Measurements from ENCODE around the gene EP400. TPM values are rescaled to one million over a fixed set of nuclear protein-coding genes. Genes with fewer than 3 reads are reported as not detected.

EP400 gene
- total and polyA plus RNA-seq, 2 donors (not counting 1 experiment from before 2014, with no cell fraction given) = 3.4 to 12.4 TPM

- no peaks in the 10 kb centered on the region for H4K20me1 ChIP-seq (ENCODE audit: control insufficient read depth, extremely low read depth, insufficient read depth, low read length)
- H3K27ac ChIP-seq (ENCODE audit: insufficient read depth, low read length) = no peak overlapping the region
- no peaks in the 10 kb centered on the region for H3K27me3 ChIP-seq (ENCODE audit: control insufficient read depth, insufficient read depth, low read length)
- TF ChIP-seq, protein P1, sequence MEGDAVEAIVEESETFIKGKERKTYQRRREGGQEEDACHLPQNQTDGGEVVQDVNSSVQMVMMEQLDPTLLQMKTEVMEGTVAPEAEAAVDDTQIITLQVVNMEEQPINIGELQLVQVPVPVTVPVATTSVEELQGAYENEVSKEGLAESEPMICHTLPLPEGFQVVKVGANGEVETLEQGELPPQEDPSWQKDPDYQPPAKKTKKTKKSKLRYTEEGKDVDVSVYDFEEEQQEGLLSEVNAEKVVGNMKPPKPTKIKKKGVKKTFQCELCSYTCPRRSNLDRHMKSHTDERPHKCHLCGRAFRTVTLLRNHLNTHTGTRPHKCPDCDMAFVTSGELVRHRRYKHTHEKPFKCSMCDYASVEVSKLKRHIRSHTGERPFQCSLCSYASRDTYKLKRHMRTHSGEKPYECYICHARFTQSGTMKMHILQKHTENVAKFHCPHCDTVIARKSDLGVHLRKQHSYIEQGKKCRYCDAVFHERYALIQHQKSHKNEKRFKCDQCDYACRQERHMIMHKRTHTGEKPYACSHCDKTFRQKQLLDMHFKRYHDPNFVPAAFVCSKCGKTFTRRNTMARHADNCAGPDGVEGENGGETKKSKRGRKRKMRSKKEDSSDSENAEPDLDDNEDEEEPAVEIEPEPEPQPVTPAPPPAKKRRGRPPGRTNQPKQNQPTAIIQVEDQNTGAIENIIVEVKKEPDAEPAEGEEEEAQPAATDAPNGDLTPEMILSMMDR (conservative IDR thresholded peaks at IDR 0.05 in 1 of 2, IDR thresholded peaks at IDR 0.05 in 1 of 2; ENCODE audit: low read depth in 1 of 2, low read length in 2 of 2) = no peak
- TF ChIP-seq EZH2 (IDR thresholded peaks at IDR 0.05; ENCODE audit: low read length, missing control alignments) = no peak
- H3K9me3 ChIP-seq (ENCODE audit: control insufficient read depth, insufficient read depth, low read depth, low read length) = no peaks in the 10 kb centered on the region
- H3K4me2 ChIP-seq (ENCODE audit: extremely low read depth, insufficient read depth, low read length) = no peak overlapping the region
- H3K9ac ChIP-seq (ENCODE audit: insufficient read depth, low read length) = no peak overlapping the region
- DNase-seq (ENCODE audit: low read depth in 2 of 2) = no peak
- no peaks in the 10 kb centered on the region for H3K4me1 ChIP-seq (ENCODE audit: control insufficient read depth, extremely low read depth, insufficient read depth, low read length)
- no peak overlapping the region for H3K4me3 ChIP-seq (replicated peaks in 1 of 4; ENCODE audit: control extremely low read depth in 1 of 4, insufficient read depth in 1 of 4, low read depth in 3 of 4, low read length in 4 of 4)
- no peak overlapping the region for H2AFZ ChIP-seq (ENCODE audit: low read length)
- H3K36me3 ChIP-seq (ENCODE audit: control insufficient read depth, insufficient read depth, low read length) = peaks cover 25% of the 10 kb centered on the region
- H3K79me2 ChIP-seq (ENCODE audit: control insufficient read depth, insufficient read depth, low read length) = no peaks in the 10 kb centered on the region
These were observed 10.7 kb upstream of the EP400 start for GRCh38 chr12:131939007-131939406.

- H3K27ac ChIP-seq (ENCODE audit: insufficient read depth, low read length) = no peak overlapping the region
- no peaks in the 10 kb centered on the region for H3K79me2 ChIP-seq (ENCODE audit: control insufficient read depth, insufficient read depth, low read length)
- H3K27me3 ChIP-seq (ENCODE audit: control insufficient read depth, insufficient read depth, low read length) = no peaks in the 10 kb centered on the region
- H3K4me2 ChIP-seq (ENCODE audit: extremely low read depth, insufficient read depth, low read length) = no peak overlapping the region
- no peak overlapping the region for H3K9ac ChIP-seq (ENCODE audit: insufficient read depth, low read length)
- H3K36me3 ChIP-seq (ENCODE audit: control insufficient read depth, insufficient read depth, low read length) = peaks cover 31% of the 10 kb centered on the region
- no peaks in the 10 kb centered on the region for H4K20me1 ChIP-seq (ENCODE audit: control insufficient read depth, extremely low read depth, insufficient read depth, low read length)
- no peaks in the 10 kb centered on the region for H3K9me3 ChIP-seq (ENCODE audit: control insufficient read depth, insufficient read depth, low read depth, low read length)
- TF ChIP-seq EZH2 (IDR thresholded peaks at IDR 0.05; ENCODE audit: low read length, missing control alignments) = no peak
- TF ChIP-seq, protein P1 (conservative IDR thresholded peaks at IDR 0.05 in 1 of 2, IDR thresholded peaks at IDR 0.05 in 1 of 2; ENCODE audit: low read depth in 1 of 2, low read length in 2 of 2) = no peak
- DNase-seq (ENCODE audit: low read depth in 2 of 2) = no peak
- H3K4me3 ChIP-seq (replicated peaks in 1 of 4; ENCODE audit: control extremely low read depth in 1 of 4, insufficient read depth in 1 of 4, low read depth in 3 of 4, low read length in 4 of 4) = no peak overlapping the region
- no peaks in the 10 kb centered on the region for H3K4me1 ChIP-seq (ENCODE audit: control insufficient read depth, extremely low read depth, insufficient read depth, low read length)
- H2AFZ ChIP-seq (ENCODE audit: low read length) = no peak overlapping the region
These were observed 9.6 kb upstream of the EP400 start for GRCh38 chr12:131940141-131940547.

- Histone ChIP-seq H3K4me1 (ENCODE audit: control insufficient read depth, extremely low read depth, insufficient read depth, low read length) (no peaks in the 10 kb centered on the region), H3K9ac (ENCODE audit: insufficient read depth, low read length) (no peak overlapping the region), H4K20me1 (ENCODE audit: control insufficient read depth, extremely low read depth, insufficient read depth, low read length) (no peaks in the 10 kb centered on the region), H3K36me3 (ENCODE audit: control insufficient read depth, insufficient read depth, low read length) (peaks cover 31% of the 10 kb centered on the region), H2AFZ (ENCODE audit: low read length) (no peak overlapping the region), H3K9me3 (ENCODE audit: control insufficient read depth, insufficient read depth, low read depth, low read length) (no peaks in the 10 kb centered on the region), H3K79me2 (ENCODE audit: control insufficient read depth, insufficient read depth, low read length) (no peaks in the 10 kb centered on the region), H3K27ac (ENCODE audit: insufficient read depth, low read length) (no peak overlapping the region), H3K27me3 (ENCODE audit: control insufficient read depth, insufficient read depth, low read length) (no peaks in the 10 kb centered on the region), H3K4me2 (ENCODE audit: extremely low read depth, insufficient read depth, low read length) (no peak overlapping the region), H3K4me3 (replicated peaks in 1 of 4; ENCODE audit: control extremely low read depth in 1 of 4, insufficient read depth in 1 of 4, low read depth in 3 of 4, low read length in 4 of 4) (no peak overlapping the region)
- no peak for DNase-seq (ENCODE audit: low read depth in 2 of 2)
- TF ChIP-seq, protein P1 (conservative IDR thresholded peaks at IDR 0.05 in 1 of 2, IDR thresholded peaks at IDR 0.05 in 1 of 2; ENCODE audit: low read depth in 1 of 2, low read length in 2 of 2) = no peak
- TF ChIP-seq EZH2 (IDR thresholded peaks at IDR 0.05; ENCODE audit: low read length, missing control alignments) = no peak
These were observed 8.4 kb upstream of the EP400 start for GRCh38 chr12:131941116-131941986.
